HFFc6 (cell line): ENCODE measurements around the gene GATA5. TPM values are rescaled to one million over a fixed set of nuclear protein-coding genes. Genes with fewer than 3 reads are reported as not detected.

ENCODE experiments used
- DNase-seq: peaks from one replicate; pipeline ENCODE4 v3.0.0-alpha.2; 2018
- H3K27ac Mint-ChIP-seq: 2 replicates; pipeline ENCODE4 v1.8.0; 2020; ENCODE audit warnings: mild to moderate bottlenecking, mixed read lengths
- H3K27me3 Mint-ChIP-seq: 2 replicates; pipeline ENCODE4 v1.8.0; 2021; ENCODE audit warnings: mild to moderate bottlenecking, moderate library complexity, mixed read lengths; ENCODE audit not compliant: insufficient read depth
- H3K36me3 Mint-ChIP-seq: 2 replicates; pipeline ENCODE4 v1.8.0; 2021; ENCODE audit warnings: low read depth, mixed read lengths
- H3K4me1 Mint-ChIP-seq: 2 replicates; pipeline ENCODE4 v1.8.0; 2020; ENCODE audit warnings: low read depth, mixed read lengths
- H3K4me3 Mint-ChIP-seq: 2 replicates; pipeline ENCODE4 v1.8.0; 2020; ENCODE audit warnings: mild to moderate bottlenecking, moderate library complexity, mixed read lengths
- H3K9me3 Mint-ChIP-seq: 2 replicates; pipeline ENCODE4 v1.8.0; 2020; ENCODE audit warnings: mild to moderate bottlenecking, mixed read lengths
- CTCF ChIP-seq: fragments of 200-600 bp; sonication (generic); IDR thresholded peaks from 2 replicates; pipeline ENCODE4 v1.5.0; 2021; ENCODE audit warnings: antibody characterized with exemption, mild to moderate bottlenecking
- long read RNA-seq: library from polyadenylated mRNA; unstranded; transcript quantifications from one replicate; pipeline ENCODE4 v2.0.0, GENCODE V29; 2019
- total RNA-seq, 6 experiments: library from RNA; stranded (reverse); fragmentation: NEBNext Ultra II Directional; extraction: Animal tissue kit (Norgen Biotek cat#: 25700); gene quantifications; 2 replicates in 1 of 6; 3 replicates in 5 of 6; pipeline ENCODE4 v1.2.3, GENCODE V29; 2021

GATA5 gene
- total RNA-seq: not detected
- long read RNA-seq: 0 reads

GRCh38 chr20:62475772-62476055 is at the start of gene GATA5:
TSS of gene GATA5 (minus strand) at chr20:62475995. CDS start at chr20:62475521, 474 bp downstream.
- no peaks in the 10 kb centered on the region for H3K36me3 Mint-ChIP-seq
- no peak for TF ChIP-seq CTCF
- no peaks in the 10 kb centered on the region for H3K4me1 Mint-ChIP-seq
- no peak within 1 kb of the TSS for H3K27ac Mint-ChIP-seq
- no peak within 1 kb of the TSS for H3K4me3 Mint-ChIP-seq
- H3K27me3 Mint-ChIP-seq: peaks cover 46% of the 10 kb centered on the region
- no peak for DNase-seq
- H3K9me3 Mint-ChIP-seq: no peaks in the 10 kb centered on the region

- Mint-ChIP-seq H3K27me3 (peaks cover 64% of the 10 kb centered on the region), H3K9me3 (peaks cover 4% of the 10 kb centered on the region; the same call in 1 of the 2 replicates), H3K4me1 (no peaks in the 10 kb centered on the region), H3K36me3 (no peaks in the 10 kb centered on the region), H3K4me3 (no peak overlapping the region), H3K27ac (no peak overlapping the region)
- no peak for TF ChIP-seq CTCF
- no peak for DNase-seq
Measured at GRCh38 chr20:62525014-62525413, 49.2 kb upstream of the GATA5 start.

GRCh38 chr20:62524505-62524911 is 48.7 kb upstream of the GATA5 start:
- Mint-ChIP-seq H3K27ac (no peak overlapping the region), H3K4me3 (no peak overlapping the region), H3K36me3 (no peaks in the 10 kb centered on the region), H3K27me3 (peaks cover 61% of the 10 kb centered on the region), H3K9me3 (peaks cover 4% of the 10 kb centered on the region; the same call in 1 of the 2 replicates), H3K4me1 (no peaks in the 10 kb centered on the region)
- no peak for DNase-seq
- no peak for TF ChIP-seq CTCF

- no peaks in the 10 kb centered on the region for H3K4me1 Mint-ChIP-seq
- H3K9me3 Mint-ChIP-seq: peaks cover 4% of the 10 kb centered on the region; the same call in 1 of the 2 replicates
- H3K4me3 Mint-ChIP-seq: no peak overlapping the region
- DNase-seq: no peak
- H3K27me3 Mint-ChIP-seq: peaks cover 54% of the 10 kb centered on the region
- no peaks in the 10 kb centered on the region for H3K36me3 Mint-ChIP-seq
- TF ChIP-seq CTCF: no peak
- H3K27ac Mint-ChIP-seq: no peak overlapping the region
Measured at GRCh38 chr20:62523473-62524203, 47.8 kb upstream of the GATA5 start.

- H3K4me3 Mint-ChIP-seq: no peak overlapping the region
- no peaks in the 10 kb centered on the region for H3K36me3 Mint-ChIP-seq
- no peak for TF ChIP-seq CTCF
- DNase-seq: no peak
- no peak overlapping the region for H3K27ac Mint-ChIP-seq
- H3K4me1 Mint-ChIP-seq: no peaks in the 10 kb centered on the region
- H3K9me3 Mint-ChIP-seq: peaks cover 4% of the 10 kb centered on the region; the same call in 1 of the 2 replicates
- H3K27me3 Mint-ChIP-seq: peaks cover 47% of the 10 kb centered on the region
Measured at GRCh38 chr20:62522748-62523396, 47.1 kb upstream of the GATA5 start.
